Right cardiac atrium (tissue), 5 donors: ENCODE data around the gene MYBPC2. TPM values are rescaled to one million over a fixed set of nuclear protein-coding genes. Genes with fewer than 3 reads are reported as not detected.

Experiments
- ATAC-seq, 2 donors: fragments of 200-7000 bp; cut with Tn5 transposase; one replicate each; pipeline versions ENCODE4 v1.8.0 to v1.9.1; 2020; ENCODE audit warnings: moderate library complexity in 2 of 2, mild to moderate bottlenecking in 1 of 2
- DNase-seq, 3 donors: peaks; one replicate each; pipeline ENCODE4 v3.0.0-alpha.2; 2020
- H3K27ac ChIP-seq: one replicate; pipeline ENCODE4 v1.5.1; 2013; ENCODE audit warnings: mild to moderate bottlenecking, low read length, control low read depth, moderate library complexity
- H3K27me3 ChIP-seq: one replicate; pipeline ENCODE4 v1.6.1; 2013; ENCODE audit not compliant: control insufficient read depth, insufficient read depth
- H3K4me1 ChIP-seq: one replicate; pipeline ENCODE4 v1.6.1; 2013; ENCODE audit warnings: low read length; ENCODE audit not compliant: control insufficient read depth, insufficient read depth
- H3K4me3 ChIP-seq: one replicate; pipeline ENCODE4 v1.5.1; 2013; ENCODE audit warnings: low read length, control low read depth
- H3K9me3 ChIP-seq: one replicate; pipeline ENCODE4 v1.6.1; 2013; ENCODE audit warnings: low read length; ENCODE audit not compliant: control insufficient read depth
- WGBS: extraction: QIAGEN DNeasy Blood & Tissue Kit; methylation state at CpG from one replicate; pipeline ENCODE4 v1.1.7; 2013; 5-methylcytosine and 5-hydroxymethylcytosine counted together
- intact Hi-C, 4 donors: fragments of 100-400 bp; cut with DNase I; formaldehyde crosslinking; loops; one replicate each; pipeline versions ENCODE4 v1.11.0 to v1.14.0; 2022 to 2023
- polyA plus RNA-seq: library from polyadenylated mRNA; stranded (reverse); fragments of 200-250 nt; gene quantifications from one replicate; pipeline ENCODE4 v1.2.3, GENCODE V29; 2013
- total RNA-seq, 4 donors: library from RNA; stranded (reverse); fragmentation: NEBNext Ultra II Directional; extraction: Animal tissue kit (Norgen Biotek cat#: 25700); gene quantifications; one replicate each; pipeline ENCODE4 v1.2.1, GENCODE V29; 2021
- donor health status: healthy with polysubstance abuse.
- donor health status: DM: no; HTN: yes; CAD: no.
- donor health status: DM: no; HTN: no; CAD: no.
- donor health status: DM: no; HTN: yes; CAD: no; lungs with severe emphysema.
- donor health status: DM: yes; HTN: yes; CAD: no.

The MYBPC2 gene
- total and polyA plus RNA-seq, 5 donors = not detected

- 96% methylated on average over 10 of the region's 10 CpGs for WGBS
- no peak for DNase-seq
- Histone ChIP-seq H3K27me3 (no peaks in the 10 kb centered on the region), H3K9me3 (no peaks in the 10 kb centered on the region), H3K4me3 (no peak overlapping the region), H3K4me1 (peaks cover 3% of the 10 kb centered on the region), H3K27ac (no peak overlapping the region)
- intact Hi-C loops = no loop called here
- ATAC-seq = no peak
These were observed 74.0 kb downstream of the MYBPC2 start for GRCh38 chr19:50506700-50507099.

- peaks cover 3% of the 10 kb centered on the region for H3K4me1 ChIP-seq
- WGBS = 92% methylated on average over 8 of the region's 8 CpGs
- intact Hi-C loops = no loop called here
- H3K27ac ChIP-seq = no peak overlapping the region
- no peaks in the 10 kb centered on the region for H3K27me3 ChIP-seq
- H3K9me3 ChIP-seq = no peaks in the 10 kb centered on the region
- no peak overlapping the region for H3K4me3 ChIP-seq
- peak in 1 of 3 donors; percentile 41 for DNase-seq
- no peak for ATAC-seq
These were observed 74.7 kb downstream of the MYBPC2 start for GRCh38 chr19:50507376-50507775.

- ATAC-seq = no peak
- 64% methylated on average over 3 of the region's 3 CpGs for WGBS
These were observed 76.1 kb downstream of the MYBPC2 start for GRCh38 chr19:50508843-50509190.

GRCh38 chr19:50509366-50509765 is 76.7 kb downstream of the MYBPC2 start:
- intact Hi-C loops = no loop called here
- no peaks in the 10 kb centered on the region for H3K9me3 ChIP-seq
- H3K4me3 ChIP-seq = no peak overlapping the region
- no peak overlapping the region for H3K27ac ChIP-seq
- H3K27me3 ChIP-seq = no peaks in the 10 kb centered on the region
- DNase-seq (peak in 1 of 3 donors; percentile 47), ATAC-seq (no peak)
- WGBS = 67% methylated on average over 11 of the region's 11 CpGs
- peaks cover 3% of the 10 kb centered on the region for H3K4me1 ChIP-seq

More at GRCh38 chr19:50508843-50509190, 76.1 kb downstream of the MYBPC2 start:
- no peak overlapping the region for H3K27ac ChIP-seq
- intact Hi-C loops = no loop called here
- peaks cover 3% of the 10 kb centered on the region for H3K4me1 ChIP-seq
- H3K4me3 ChIP-seq = no peak overlapping the region
- no peaks in the 10 kb centered on the region for H3K9me3 ChIP-seq
- DNase-seq = peak in 1 of 3 donors; percentile 40
- H3K27me3 ChIP-seq = no peaks in the 10 kb centered on the region

GRCh38 chr19:50510121-50510670 is 77.5 kb downstream of the MYBPC2 start:
- H3K27me3 ChIP-seq = no peaks in the 10 kb centered on the region
- peak overlapping the region; percentile 52 for H3K4me3 ChIP-seq
- no peak for ATAC-seq
- WGBS = 38% methylated on average over 26 of the region's 26 CpGs
- no peak overlapping the region for H3K27ac ChIP-seq
- H3K9me3 ChIP-seq = no peaks in the 10 kb centered on the region
- intact Hi-C loops = no loop called here
- peaks cover 3% of the 10 kb centered on the region for H3K4me1 ChIP-seq
- DNase-seq = peak in 2 of 3 donors; percentile 57 to 70

- H3K27ac ChIP-seq = peak overlapping the region; percentile 40
- H3K4me1 ChIP-seq = peaks cover 3% of the 10 kb centered on the region
- H3K4me3 ChIP-seq = peak overlapping the region; percentile 52
- intact Hi-C loops = no loop called here
- 6% methylated on average over 10 of the region's 10 CpGs for WGBS
- no peak for DNase-seq
- no peaks in the 10 kb centered on the region for H3K27me3 ChIP-seq
- no peaks in the 10 kb centered on the region for H3K9me3 ChIP-seq
- no peak for ATAC-seq
These were observed 78.0 kb downstream of the MYBPC2 start for GRCh38 chr19:50510700-50511068.

GRCh38 chr19:50511069-50511822 is 78.6 kb downstream of the MYBPC2 start, which contains the start of gene JOSD2:
Gene JOSD2, minus strand, starts transcription at chr19:50511191. Its CDS starts 760 bp downstream, at chr19:50510431.
- 1% methylated on average over 69 of the region's 69 CpGs for WGBS
- H3K4me3 ChIP-seq = peak within 1 kb of the TSS; percentile 52
- DNase-seq = peak; percentile 99 to 100 (median 100)
- intact Hi-C loops = no loop called here
- H3K9me3 ChIP-seq = no peaks in the 10 kb centered on the region
- peaks cover 3% of the 10 kb centered on the region for H3K4me1 ChIP-seq
- peak; percentile 96 to 97 for ATAC-seq
- H3K27me3 ChIP-seq = no peaks in the 10 kb centered on the region
- peak within 1 kb of the TSS; percentile 49 for H3K27ac ChIP-seq

- Histone ChIP-seq H3K27ac (no peak overlapping the region), H3K27me3 (no peaks in the 10 kb centered on the region), H3K4me1 (peaks cover 3% of the 10 kb centered on the region), H3K9me3 (no peaks in the 10 kb centered on the region), H3K4me3 (no peak overlapping the region)
- intact Hi-C loops = no loop called here
- WGBS = 90% methylated on average over 36 of the region's 36 CpGs
- ATAC-seq (no peak), DNase-seq (peak in 2 of 3 donors; percentile 72 to 73)
These were observed 79.7 kb downstream of the MYBPC2 start for GRCh38 chr19:50512112-50512998.

GRCh38 chr19:50512999-50513745 is 80.5 kb downstream of the MYBPC2 start:
- Histone ChIP-seq H3K27me3 (no peaks in the 10 kb centered on the region), H3K27ac (no peak overlapping the region), H3K4me1 (peaks cover 1% of the 10 kb centered on the region), H3K9me3 (no peaks in the 10 kb centered on the region), H3K4me3 (no peak overlapping the region)
- ATAC-seq (no peak), DNase-seq (peak in 1 of 3 donors; percentile 35)
- WGBS = 56% methylated on average over 12 of the region's 12 CpGs
- intact Hi-C loops = no loop called here

GRCh38 chr19:50513746-50514345 is 81.2 kb downstream of the MYBPC2 start, which contains the start of gene ASPDH:
Gene ASPDH, minus strand, starts transcription at chr19:50513913. Its CDS starts 90 bp downstream, at chr19:50513823.
- Histone ChIP-seq H3K4me3 (no peak within 1 kb of the TSS), H3K4me1 (no peaks in the 10 kb centered on the region), H3K27ac (no peak within 1 kb of the TSS), H3K9me3 (no peaks in the 10 kb centered on the region), H3K27me3 (no peaks in the 10 kb centered on the region)
- ATAC-seq (no peak), DNase-seq (peak in 1 of 3 donors; percentile 45)
- 53% methylated on average over 22 of the region's 22 CpGs for WGBS
- intact Hi-C loops = no loop called here
